Measurements from ENCODE around the gene SH3RF1.
A peak's percentile ranks its signal among the peaks of the same experiment; 100 is the strongest.

SH3RF1 gene

GRCh38 chr4:169132561-169133305 is 138.0 kb downstream of the SH3RF1 start:
- no peak for DNase-seq

DNA sequence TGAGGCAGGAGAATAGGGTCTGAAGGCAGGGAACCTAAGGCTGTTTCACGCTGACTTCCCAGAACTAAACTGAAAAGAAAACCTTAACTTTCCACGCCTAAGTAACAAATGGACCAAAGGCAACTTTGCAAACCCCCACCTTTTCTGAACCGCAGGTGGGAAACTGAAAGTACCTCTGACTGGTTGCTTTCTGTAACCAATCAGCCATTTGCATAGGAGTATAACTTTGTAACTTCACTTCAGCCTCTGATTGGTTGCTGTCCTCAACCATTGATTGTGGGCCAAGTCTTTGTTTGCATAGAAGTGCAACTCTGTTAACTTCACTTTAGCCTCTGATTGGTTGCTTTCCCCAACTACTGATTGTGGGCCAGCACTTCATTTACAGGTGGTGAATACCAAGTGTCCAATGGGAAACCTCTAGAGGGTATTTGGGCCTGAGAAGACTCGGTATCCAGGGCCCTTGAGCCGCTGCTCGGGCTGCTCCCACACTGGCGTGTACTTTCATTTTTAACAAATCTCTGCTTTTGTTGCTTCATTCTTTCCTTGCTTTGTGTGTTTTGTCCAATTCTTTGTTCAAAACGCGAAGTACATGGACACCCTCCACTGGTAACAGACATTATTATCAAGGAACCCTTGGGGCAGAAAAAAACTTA is 139.1 kb downstream of the SH3RF1 start:
- DNase-seq, result no peak

DNA sequence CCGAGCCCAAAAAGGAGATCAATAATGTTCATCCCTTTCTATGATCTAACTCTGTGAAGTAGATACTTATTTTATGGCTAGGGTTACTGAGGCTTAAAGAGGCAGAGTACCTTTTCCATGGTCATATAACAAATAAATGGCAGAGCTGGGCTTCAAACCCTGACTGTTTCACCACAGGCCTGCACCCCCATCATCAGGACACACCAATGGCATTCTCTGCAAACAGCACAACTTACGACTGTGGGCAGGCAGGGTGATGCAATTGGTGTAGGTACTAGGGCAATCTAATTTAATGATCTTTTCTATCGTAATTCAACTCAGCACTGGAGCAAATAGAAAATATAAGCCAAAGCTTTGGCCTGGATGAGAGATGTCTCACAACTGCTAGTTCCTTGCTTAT is 141.9 kb downstream of the SH3RF1 start:
- no peak for DNase-seq

DNA sequence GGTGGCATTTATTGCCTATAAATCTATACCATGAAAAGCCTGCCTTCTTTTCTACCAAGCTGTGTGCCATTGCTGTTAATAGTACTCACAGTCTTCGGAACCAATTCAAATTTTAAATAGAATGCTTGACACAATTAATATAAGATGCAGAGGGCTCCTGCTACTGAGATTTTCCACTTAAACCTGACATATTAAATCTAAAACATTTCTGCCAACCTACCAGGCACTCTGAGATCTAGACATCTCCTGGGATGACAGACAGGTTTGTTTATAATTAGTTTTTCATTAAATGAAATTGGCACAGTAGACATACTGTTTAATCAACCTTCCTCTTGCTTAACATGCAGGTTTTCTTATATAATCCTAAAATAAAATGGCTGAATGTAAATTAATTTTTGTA is 143.4 kb downstream of the SH3RF1 start:
- DNase-seq, result no peak

GRCh38 chr4:169124661-169125060 is 146.1 kb downstream of the SH3RF1 start:
- DNase-seq, result no peak

DNA sequence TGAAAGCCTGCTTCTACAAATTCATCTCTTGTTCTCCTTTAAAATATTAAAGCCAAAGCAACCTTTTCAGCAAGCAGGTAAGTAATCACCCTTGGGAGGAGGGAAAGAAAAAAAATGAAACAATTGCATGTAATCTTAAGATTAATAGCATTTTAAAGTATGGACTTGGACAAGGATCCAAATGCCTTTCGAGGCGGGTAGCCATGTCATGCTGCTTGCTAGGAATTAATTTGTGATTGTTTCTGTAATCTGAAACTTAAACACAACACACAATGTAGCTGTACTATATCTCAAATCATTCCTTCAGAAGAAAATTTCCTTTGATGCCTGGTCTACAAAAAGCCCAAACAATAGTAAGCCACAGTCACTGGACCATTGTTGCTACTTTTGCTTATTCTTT is 148.3 kb downstream of the SH3RF1 start:
- DNase-seq, result no peak

DNA sequence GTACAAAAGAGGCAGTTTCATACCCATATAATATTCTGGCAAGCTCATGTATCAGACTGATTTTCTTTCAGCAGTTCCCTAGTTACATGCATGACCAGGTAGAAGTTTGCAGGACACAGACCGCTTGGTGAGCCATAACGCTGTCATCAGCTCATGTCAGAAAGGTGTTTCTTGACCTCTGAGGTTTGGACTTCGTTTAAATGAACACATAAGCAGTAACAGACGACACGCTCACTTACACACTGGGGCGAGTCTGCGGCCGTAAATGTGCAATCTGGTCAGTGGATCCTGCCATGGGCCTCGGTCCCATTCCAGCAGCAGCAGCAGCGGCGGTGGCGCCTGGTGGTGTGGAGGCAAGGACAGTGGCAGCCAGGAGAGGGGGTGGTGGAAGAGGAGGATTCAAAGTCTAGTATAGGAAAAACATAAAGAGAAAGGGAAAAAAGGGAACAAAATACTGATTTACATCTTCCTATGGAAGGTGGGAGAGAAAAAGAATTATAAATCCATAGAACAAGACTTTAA is 148.8 kb downstream of the SH3RF1 start:
- DNase-seq, result no peak

- no peak for DNase-seq
Measured at GRCh38 chr4:169120624-169121023, 150.1 kb downstream of the SH3RF1 start.

DNA sequence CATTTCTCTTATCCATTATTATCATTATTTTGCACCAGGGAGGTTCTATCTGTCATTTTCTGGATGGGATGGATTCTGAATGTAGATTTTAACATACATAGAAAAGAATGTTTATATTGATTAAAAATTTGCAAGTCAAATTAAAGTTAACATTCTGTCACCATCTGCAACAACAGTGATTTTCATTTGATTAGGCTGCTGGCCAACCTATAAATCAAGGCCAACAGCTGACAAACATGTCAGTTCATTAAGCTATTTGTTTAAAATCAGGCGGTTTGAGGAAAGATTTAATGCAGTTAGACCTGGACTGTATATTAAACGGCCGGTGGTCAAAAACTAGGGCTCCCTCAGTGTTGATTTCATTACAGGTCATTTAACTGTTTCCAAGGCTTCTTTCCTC is 151.2 kb downstream of the SH3RF1 start:
- DNase-seq, result no peak

GRCh38 chr4:169117591-169118081 is 153.1 kb downstream of the SH3RF1 start:
- no peak for DNase-seq

GRCh38 chr4:169116270-169116901 is 154.4 kb downstream of the SH3RF1 start:
- DNase-seq, result peak; percentile 15 to 31 (median 22)

DNA sequence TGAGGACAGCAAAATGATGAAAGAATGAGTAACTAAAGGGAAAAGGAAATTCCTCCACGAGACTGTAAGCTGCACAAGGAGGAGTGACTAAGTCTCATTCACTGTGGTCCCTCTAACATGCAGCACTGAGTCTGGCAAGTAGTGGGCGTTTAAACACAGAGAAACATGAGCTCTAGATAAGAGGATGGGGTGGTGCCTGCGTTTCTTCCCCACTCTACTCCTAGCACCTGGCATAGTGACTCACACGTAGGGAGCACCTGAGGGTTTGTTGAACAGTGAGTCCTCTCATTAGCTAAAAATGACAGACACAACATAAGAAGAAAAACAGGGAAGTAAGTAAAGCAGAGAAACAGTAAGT is 154.9 kb downstream of the SH3RF1 start:
- DNase-seq, result peak; percentile 31 to 72 (median 49)

DNA sequence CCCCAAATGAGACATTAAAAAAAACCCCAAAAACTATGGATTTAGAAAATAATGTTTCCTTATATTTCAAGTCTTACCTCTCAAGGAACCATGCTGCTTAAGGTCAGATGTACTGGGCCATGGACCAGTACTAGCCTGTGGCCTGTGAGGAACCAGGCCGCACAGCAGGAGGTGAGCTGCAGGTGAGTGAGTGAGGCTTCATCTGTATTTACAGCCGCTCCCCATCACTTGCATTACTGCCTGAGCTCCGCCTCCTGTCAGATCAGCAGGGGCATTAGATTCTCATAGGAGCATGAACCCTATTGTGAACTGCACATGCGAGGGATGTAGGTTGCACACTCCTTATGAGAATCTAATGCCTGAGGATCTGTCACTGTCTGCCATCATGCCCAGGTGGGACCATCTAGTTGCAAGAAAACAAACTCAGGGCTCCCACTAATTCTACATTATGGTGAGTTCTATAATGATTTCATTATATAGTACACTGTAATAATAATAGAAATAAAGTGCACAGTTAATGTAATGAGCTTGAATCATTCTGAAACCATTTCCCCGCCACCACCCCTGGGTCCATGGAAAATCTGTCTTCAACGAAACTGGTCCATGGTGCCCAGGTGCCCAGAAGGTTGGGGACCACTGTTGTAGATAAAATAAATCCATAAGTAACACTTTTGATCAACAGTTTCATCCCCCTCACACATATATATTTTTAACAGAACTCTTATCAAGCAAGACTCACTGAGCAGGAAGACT is 155.4 kb downstream of the SH3RF1 start:
- DNase-seq, result no peak

DNA sequence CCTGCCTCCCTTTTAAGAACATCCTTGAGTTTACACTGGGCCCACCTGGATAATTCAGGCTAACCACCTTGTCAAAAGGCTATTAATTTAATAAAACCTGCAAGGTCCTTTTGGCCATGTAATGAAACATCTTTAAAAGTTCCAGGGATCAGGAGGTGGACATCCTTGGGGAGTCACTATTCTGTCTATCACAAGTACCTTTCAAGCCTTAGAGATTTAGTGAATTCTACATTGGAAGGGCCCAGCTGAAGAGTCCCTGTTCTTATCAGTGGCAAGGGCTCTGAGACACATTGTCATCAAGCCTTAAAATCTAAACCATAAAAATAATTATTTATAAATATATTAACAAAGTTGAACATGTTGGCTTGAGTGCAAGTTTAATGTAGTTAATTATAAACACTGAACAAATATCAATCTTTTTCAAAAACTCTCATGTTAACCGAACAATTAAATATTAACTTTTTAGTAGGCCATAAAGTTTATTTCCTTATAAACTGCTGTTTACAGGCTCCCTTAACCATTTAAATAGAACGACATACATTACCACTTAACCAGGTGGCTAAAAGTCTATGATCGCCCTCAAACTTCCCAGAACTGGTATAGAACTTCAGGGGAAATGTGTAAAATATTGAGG is 156.3 kb downstream of the SH3RF1 start:
- DNase-seq, result no peak

- DNase-seq, result no peak
Measured at GRCh38 chr4:169110633-169111032, 160.1 kb downstream of the SH3RF1 start.

GRCh38 chr4:169109035-169109675 is 161.6 kb downstream of the SH3RF1 start:
- DNase-seq, result no peak

DNA sequence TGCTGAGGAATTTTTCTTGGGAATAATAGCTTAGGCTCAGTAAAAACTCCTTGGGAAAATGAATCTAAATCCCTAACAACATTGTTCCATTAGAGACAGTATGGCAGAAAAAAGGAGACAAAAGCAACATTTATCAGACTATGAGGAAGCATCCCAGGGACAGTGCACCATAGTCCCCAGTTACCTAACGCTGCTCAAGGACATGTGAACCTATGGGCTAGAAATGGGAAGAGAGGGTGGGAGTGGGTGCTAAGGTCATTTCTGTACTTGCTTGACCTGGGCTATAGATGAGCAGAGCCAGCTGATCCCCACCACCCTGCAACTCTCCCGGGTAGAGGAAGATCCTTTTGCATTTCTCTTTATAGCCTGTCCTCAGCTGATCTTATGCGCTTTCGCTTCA is 162.5 kb downstream of the SH3RF1 start:
- DNase-seq, result no peak

GRCh38 chr4:169107528-169107927 is 163.2 kb downstream of the SH3RF1 start:
- DNase-seq, result no peak

GRCh38 chr4:169106696-169107229 is 164.0 kb downstream of the SH3RF1 start:
- no peak for DNase-seq

- DNase-seq, result no peak
Measured at GRCh38 chr4:169105620-169106019, 165.1 kb downstream of the SH3RF1 start.

GRCh38 chr4:169103966-169104412 is 166.8 kb downstream of the SH3RF1 start:
- DNase-seq, result no peak
